IPS-18a (cell line): ENCODE results near the gene COL4A1.

Experiments
- H3K27ac ChIP-seq: one replicate; pipeline ENCODE4 v1.5.1; 2013; ENCODE audit warnings: low read length
- H3K27me3 ChIP-seq: one replicate; pipeline ENCODE4 v1.6.1; 2013; ENCODE audit warnings: mild to moderate bottlenecking, low read length; ENCODE audit not compliant: control insufficient read depth, insufficient read depth
- H3K36me3 ChIP-seq: one replicate; pipeline ENCODE4 v1.6.1; 2013; ENCODE audit warnings: low read depth, low read length; ENCODE audit not compliant: control insufficient read depth
- H3K4me1 ChIP-seq: one replicate; pipeline ENCODE4 v1.6.1; 2013; ENCODE audit warnings: low read depth, low read length; ENCODE audit not compliant: control insufficient read depth
- H3K4me3 ChIP-seq: one replicate; pipeline ENCODE4 v1.5.1; 2013; ENCODE audit warnings: low read length
- H3K9ac ChIP-seq: one replicate; pipeline ENCODE4 v1.6.1; 2013; ENCODE audit warnings: mild to moderate bottlenecking, low read length, moderate library complexity
- H3K9me3 ChIP-seq: one replicate; pipeline ENCODE4 v1.6.1; 2013; ENCODE audit warnings: low read depth, low read length; ENCODE audit not compliant: control insufficient read depth

Gene COL4A1

GRCh38 chr13:110339975-110340550 is 33.1 kb upstream of the COL4A1 start:
- H3K36me3 ChIP-seq: no peaks in the 10 kb centered on the region
- no peak overlapping the region for H3K27ac ChIP-seq
- peaks cover 14% of the 10 kb centered on the region for H3K4me1 ChIP-seq
- H3K4me3 ChIP-seq: no peak overlapping the region
- no peak overlapping the region for H3K9ac ChIP-seq
- no peaks in the 10 kb centered on the region for H3K9me3 ChIP-seq
- no peaks in the 10 kb centered on the region for H3K27me3 ChIP-seq

GRCh38 chr13:110339263-110339662 is 32.3 kb upstream of the COL4A1 start:
- no peak overlapping the region for H3K4me3 ChIP-seq
- no peak overlapping the region for H3K27ac ChIP-seq
- H3K4me1 ChIP-seq: peaks cover 14% of the 10 kb centered on the region
- H3K9me3 ChIP-seq: no peaks in the 10 kb centered on the region
- no peak overlapping the region for H3K9ac ChIP-seq
- H3K36me3 ChIP-seq: no peaks in the 10 kb centered on the region
- H3K27me3 ChIP-seq: no peaks in the 10 kb centered on the region

- no peak overlapping the region for H3K4me3 ChIP-seq
- H3K9ac ChIP-seq: no peak overlapping the region
- H3K36me3 ChIP-seq: no peaks in the 10 kb centered on the region
- no peaks in the 10 kb centered on the region for H3K9me3 ChIP-seq
- no peaks in the 10 kb centered on the region for H3K27me3 ChIP-seq
- no peak overlapping the region for H3K27ac ChIP-seq
- H3K4me1 ChIP-seq: peaks cover 14% of the 10 kb centered on the region
Measured at GRCh38 chr13:110338441-110339101, 31.6 kb upstream of the COL4A1 start.

GRCh38 chr13:110337247-110337646 is 30.3 kb upstream of the COL4A1 start:
- H3K4me1 ChIP-seq: peaks cover 14% of the 10 kb centered on the region
- no peaks in the 10 kb centered on the region for H3K27me3 ChIP-seq
- no peaks in the 10 kb centered on the region for H3K36me3 ChIP-seq
- H3K4me3 ChIP-seq: no peak overlapping the region
- no peak overlapping the region for H3K9ac ChIP-seq
- no peaks in the 10 kb centered on the region for H3K9me3 ChIP-seq
- no peak overlapping the region for H3K27ac ChIP-seq

- Histone ChIP-seq H3K4me1 (peaks cover 9% of the 10 kb centered on the region), H3K9me3 (no peaks in the 10 kb centered on the region), H3K9ac (no peak overlapping the region), H3K27ac (no peak overlapping the region), H3K27me3 (no peaks in the 10 kb centered on the region), H3K4me3 (no peak overlapping the region), H3K36me3 (no peaks in the 10 kb centered on the region)
Measured at GRCh38 chr13:110336681-110337080, 29.7 kb upstream of the COL4A1 start.

GRCh38 chr13:110336108-110336507 is 29.2 kb upstream of the COL4A1 start:
- H3K4me3 ChIP-seq: no peak overlapping the region
- H3K9me3 ChIP-seq: no peaks in the 10 kb centered on the region
- H3K27me3 ChIP-seq: no peaks in the 10 kb centered on the region
- H3K36me3 ChIP-seq: no peaks in the 10 kb centered on the region
- peaks cover 4% of the 10 kb centered on the region for H3K4me1 ChIP-seq
- H3K9ac ChIP-seq: no peak overlapping the region
- no peak overlapping the region for H3K27ac ChIP-seq

GRCh38 chr13:110334841-110335490 is 28.0 kb upstream of the COL4A1 start:
- Histone ChIP-seq H3K36me3 (no peaks in the 10 kb centered on the region), H3K4me3 (no peak overlapping the region), H3K27me3 (no peaks in the 10 kb centered on the region), H3K9ac (no peak overlapping the region), H3K27ac (no peak overlapping the region), H3K4me1 (peaks cover 4% of the 10 kb centered on the region), H3K9me3 (no peaks in the 10 kb centered on the region)

- Histone ChIP-seq H3K27me3 (no peaks in the 10 kb centered on the region), H3K36me3 (no peaks in the 10 kb centered on the region), H3K9me3 (no peaks in the 10 kb centered on the region), H3K4me1 (peaks cover 4% of the 10 kb centered on the region), H3K4me3 (no peak overlapping the region), H3K27ac (no peak overlapping the region), H3K9ac (no peak overlapping the region)
Measured at GRCh38 chr13:110334256-110334655, 27.3 kb upstream of the COL4A1 start.

- Histone ChIP-seq H3K27me3 (no peaks in the 10 kb centered on the region), H3K4me3 (no peak overlapping the region), H3K9ac (no peak overlapping the region), H3K27ac (no peak overlapping the region), H3K4me1 (peaks cover under 1% of the 10 kb centered on the region), H3K9me3 (no peaks in the 10 kb centered on the region), H3K36me3 (no peaks in the 10 kb centered on the region)
Measured at GRCh38 chr13:110333837-110334236, 26.9 kb upstream of the COL4A1 start.

- no peaks in the 10 kb centered on the region for H3K9me3 ChIP-seq
- H3K9ac ChIP-seq: no peak overlapping the region
- H3K27ac ChIP-seq: no peak overlapping the region
- H3K27me3 ChIP-seq: no peaks in the 10 kb centered on the region
- peaks cover 3% of the 10 kb centered on the region for H3K4me1 ChIP-seq
- H3K36me3 ChIP-seq: no peaks in the 10 kb centered on the region
- no peak overlapping the region for H3K4me3 ChIP-seq
Measured at GRCh38 chr13:110332750-110333149, 25.8 kb upstream of the COL4A1 start.

GRCh38 chr13:110331362-110331761 is 24.4 kb upstream of the COL4A1 start:
- Histone ChIP-seq H3K9ac (no peak overlapping the region), H3K27me3 (no peaks in the 10 kb centered on the region), H3K9me3 (no peaks in the 10 kb centered on the region), H3K4me3 (no peak overlapping the region), H3K36me3 (no peaks in the 10 kb centered on the region), H3K4me1 (peaks cover 16% of the 10 kb centered on the region), H3K27ac (no peak overlapping the region)
